ENCODE measurements around the gene LRP1-AS. TPM values are rescaled to one million over a fixed set of nuclear protein-coding genes. Genes with fewer than 3 reads are reported as not detected.

Gene LRP1-AS
- total and polyA plus RNA-seq, 2 experiments from 2014 or later = 0.59 TPM; not detected in 1

DNA sequence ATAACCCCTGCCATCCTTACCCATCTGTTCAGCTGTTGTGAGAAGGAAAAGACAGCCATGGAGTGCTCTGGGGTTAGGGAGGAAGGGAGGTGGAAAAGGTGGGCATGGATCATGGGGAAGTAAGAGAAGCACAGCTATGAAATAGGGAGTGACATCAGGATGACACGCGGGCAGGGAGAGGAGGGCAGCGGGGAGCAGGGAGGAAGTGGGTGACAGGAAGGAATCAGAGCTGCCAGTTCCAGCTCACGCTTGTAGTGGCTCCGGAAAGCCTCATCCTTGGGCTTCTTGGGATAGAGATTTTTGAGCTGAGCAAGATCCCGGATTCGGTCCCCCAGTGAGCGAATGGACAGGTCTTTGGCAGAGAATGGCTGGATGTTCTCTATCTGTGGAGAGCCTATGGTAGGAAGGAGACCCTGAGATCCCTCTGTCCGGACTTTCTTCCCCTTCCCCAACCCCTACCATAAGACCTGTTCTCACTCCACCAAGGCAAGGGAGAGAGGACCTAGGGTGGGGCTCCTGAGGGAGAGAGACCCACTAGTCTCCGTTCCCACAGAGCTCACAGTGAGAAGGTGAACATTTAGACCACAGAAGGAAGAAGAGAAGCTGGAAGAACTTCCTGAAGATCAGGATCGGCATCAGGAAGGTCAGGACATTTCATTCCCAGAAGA, 48.2 kb downstream of the LRP1-AS start:
- no peaks in the 10 kb centered on the region for H3K27me3 ChIP-seq
- no peak overlapping the region for H3K4me2 ChIP-seq
- H3K36me3 ChIP-seq (replicated peaks; ENCODE audit: insufficient read depth, low read depth) = no peaks in the 10 kb centered on the region
- no peak overlapping the region for H3K27ac ChIP-seq
- no peaks in the 10 kb centered on the region for H4K20me1 ChIP-seq (ENCODE audit: insufficient read depth, poor library complexity, severe bottlenecking)
- peaks cover 11% of the 10 kb centered on the region for H3K4me1 ChIP-seq (ENCODE audit: insufficient read depth)
- H3K79me2 ChIP-seq = no peaks in the 10 kb centered on the region
- no peak overlapping the region for H3K4me3 ChIP-seq
- TF ChIP-seq EZH2phosphoT487 (IDR thresholded peaks at IDR 0.05; ENCODE audit: low read depth, severe bottlenecking, unreplicated experiment) = no peak
- no peak for TF ChIP-seq EZH2 (IDR thresholded peaks at IDR 0.05; ENCODE audit: borderline replicate concordance)
- TF ChIP-seq, protein P1, sequence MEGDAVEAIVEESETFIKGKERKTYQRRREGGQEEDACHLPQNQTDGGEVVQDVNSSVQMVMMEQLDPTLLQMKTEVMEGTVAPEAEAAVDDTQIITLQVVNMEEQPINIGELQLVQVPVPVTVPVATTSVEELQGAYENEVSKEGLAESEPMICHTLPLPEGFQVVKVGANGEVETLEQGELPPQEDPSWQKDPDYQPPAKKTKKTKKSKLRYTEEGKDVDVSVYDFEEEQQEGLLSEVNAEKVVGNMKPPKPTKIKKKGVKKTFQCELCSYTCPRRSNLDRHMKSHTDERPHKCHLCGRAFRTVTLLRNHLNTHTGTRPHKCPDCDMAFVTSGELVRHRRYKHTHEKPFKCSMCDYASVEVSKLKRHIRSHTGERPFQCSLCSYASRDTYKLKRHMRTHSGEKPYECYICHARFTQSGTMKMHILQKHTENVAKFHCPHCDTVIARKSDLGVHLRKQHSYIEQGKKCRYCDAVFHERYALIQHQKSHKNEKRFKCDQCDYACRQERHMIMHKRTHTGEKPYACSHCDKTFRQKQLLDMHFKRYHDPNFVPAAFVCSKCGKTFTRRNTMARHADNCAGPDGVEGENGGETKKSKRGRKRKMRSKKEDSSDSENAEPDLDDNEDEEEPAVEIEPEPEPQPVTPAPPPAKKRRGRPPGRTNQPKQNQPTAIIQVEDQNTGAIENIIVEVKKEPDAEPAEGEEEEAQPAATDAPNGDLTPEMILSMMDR (IDR thresholded peaks at IDR 0.05; ENCODE audit: poor library complexity) = no peak
- H3K9me3 ChIP-seq (ENCODE audit: low read depth) = no peaks in the 10 kb centered on the region
- DNase-seq (ENCODE audit: low spot score) = no peak
- no peak overlapping the region for H2AFZ ChIP-seq
- no peaks in the 10 kb centered on the region for H3K9me2 ChIP-seq (replicated peaks; ENCODE audit: insufficient read depth)
- 93% methylated on average over 11 of the region's 11 CpGs for WGBS (ENCODE audit: low lambda C conversion rate, missing lambda C conversion rate)

DNA sequence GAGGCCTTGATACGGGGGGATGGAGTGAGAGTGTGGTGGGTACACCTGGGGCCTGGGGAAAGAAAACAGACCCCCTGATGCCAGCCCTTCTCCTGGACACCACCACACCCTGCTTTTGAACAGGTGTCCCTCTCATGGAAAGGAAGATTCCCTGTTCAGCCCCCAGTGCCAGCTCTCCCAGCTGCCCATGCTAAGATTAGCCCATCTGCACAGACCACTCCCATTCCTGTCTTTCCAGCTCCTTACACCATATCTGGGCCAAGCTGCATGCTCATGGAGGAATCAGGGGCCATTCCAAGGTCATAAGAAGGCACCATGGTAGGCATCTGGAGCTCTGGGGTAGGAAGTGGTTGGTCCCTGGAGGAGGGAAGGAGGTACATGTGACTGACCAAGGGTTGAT, 48.9 kb downstream of the LRP1-AS start:
- Histone ChIP-seq H2AFZ (no peak overlapping the region), H3K9me3 (ENCODE audit: low read depth) (no peaks in the 10 kb centered on the region), H3K4me3 (no peak overlapping the region), H3K4me1 (ENCODE audit: insufficient read depth) (peaks cover 14% of the 10 kb centered on the region), H3K79me2 (peaks cover 1% of the 10 kb centered on the region), H4K20me1 (ENCODE audit: insufficient read depth, poor library complexity, severe bottlenecking) (peaks cover 1% of the 10 kb centered on the region), H3K27me3 (no peaks in the 10 kb centered on the region), H3K36me3 (replicated peaks; ENCODE audit: insufficient read depth, low read depth) (no peaks in the 10 kb centered on the region), H3K4me2 (no peak overlapping the region), H3K9me2 (replicated peaks; ENCODE audit: insufficient read depth) (no peaks in the 10 kb centered on the region), H3K27ac (no peak overlapping the region)
- WGBS (ENCODE audit: low lambda C conversion rate, missing lambda C conversion rate) = 92% methylated on average over 1 of the region's 1 CpG
- no peak for DNase-seq (ENCODE audit: low spot score)
- TF ChIP-seq, protein P1 (IDR thresholded peaks at IDR 0.05; ENCODE audit: poor library complexity) = no peak
- TF ChIP-seq EZH2 (IDR thresholded peaks at IDR 0.05; ENCODE audit: borderline replicate concordance) (no peak), EZH2phosphoT487 (IDR thresholded peaks at IDR 0.05; ENCODE audit: low read depth, severe bottlenecking, unreplicated experiment) (no peak)

DNA sequence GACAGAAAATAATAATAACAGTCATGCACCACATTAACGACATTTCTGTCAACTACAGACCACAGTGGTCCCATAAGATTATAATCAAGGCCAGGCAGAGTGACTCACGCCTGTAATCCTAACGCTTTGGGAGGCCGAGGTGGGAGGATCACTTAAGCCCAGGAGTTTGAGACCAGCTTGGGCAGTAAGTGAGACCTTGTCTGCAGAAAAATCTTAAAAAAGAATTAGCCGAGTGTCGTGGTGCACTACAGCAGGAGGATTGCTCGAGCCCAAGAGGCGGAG, 49.9 kb downstream of the LRP1-AS start:
- Histone ChIP-seq H3K27ac (peak overlapping the region; percentile 37), H3K4me3 (no peak overlapping the region), H3K27me3 (no peaks in the 10 kb centered on the region), H2AFZ (no peak overlapping the region), H3K79me2 (peaks cover 12% of the 10 kb centered on the region), H3K4me2 (no peak overlapping the region), H4K20me1 (ENCODE audit: insufficient read depth, poor library complexity, severe bottlenecking) (peaks cover 12% of the 10 kb centered on the region), H3K4me1 (ENCODE audit: insufficient read depth) (peaks cover 23% of the 10 kb centered on the region), H3K9me2 (replicated peaks; ENCODE audit: insufficient read depth) (no peaks in the 10 kb centered on the region), H3K9me3 (ENCODE audit: low read depth) (no peaks in the 10 kb centered on the region), H3K36me3 (replicated peaks; ENCODE audit: insufficient read depth, low read depth) (peaks cover under 1% of the 10 kb centered on the region)
- 89% methylated on average over 8 of the region's 8 CpGs for WGBS (ENCODE audit: low lambda C conversion rate, missing lambda C conversion rate)
- TF ChIP-seq EZH2 (IDR thresholded peaks at IDR 0.05; ENCODE audit: borderline replicate concordance) = no peak
- TF ChIP-seq, protein P1 (IDR thresholded peaks at IDR 0.05; ENCODE audit: poor library complexity) = no peak
- TF ChIP-seq EZH2phosphoT487 (IDR thresholded peaks at IDR 0.05; ENCODE audit: low read depth, severe bottlenecking, unreplicated experiment) = no peak
- no peak for DNase-seq (ENCODE audit: low spot score)

All from hepatocyte (in vitro differentiated cells).